ENCODE results near the gene RFX8. TPM values are rescaled to one million over a fixed set of nuclear protein-coding genes. Genes with fewer than 3 reads are reported as not detected.
"Not testable (repeated sequence)": the region's sequence is repeated elsewhere in the genome, so short reads cannot be mapped to it uniquely, and the experiment has no call there.

RFX8 gene
- total RNA-seq, 2 donors from 2014 or later, result not detected

DNA sequence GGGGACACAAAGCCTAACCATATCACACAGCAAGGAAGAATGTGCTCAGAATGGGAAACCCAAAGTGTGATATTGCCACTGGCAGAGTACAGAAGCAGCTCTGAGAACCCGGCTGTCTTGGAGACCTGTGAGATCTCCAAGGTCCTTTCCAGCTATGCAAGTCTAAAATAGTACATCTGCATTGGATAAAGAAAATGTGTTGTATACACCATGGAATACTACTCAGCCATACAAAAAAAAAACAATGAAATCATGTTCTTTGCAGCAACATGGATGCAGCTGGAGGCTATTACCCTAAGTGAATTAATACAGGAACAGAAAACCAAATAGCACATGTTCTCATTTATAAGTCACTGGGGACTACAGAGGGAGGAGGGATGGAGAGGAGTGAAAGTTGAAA lies 36.5 kb upstream of the RFX8 start:
- no peak overlapping the region for H3K27ac Mint-ChIP-seq
- DNase-seq, result no peak
- Histone ChIP-seq H3K4me1 (ENCODE audit: control insufficient read depth, insufficient read depth, low read length) (no peaks in the 10 kb centered on the region), H3K36me3 (ENCODE audit: control insufficient read depth, insufficient read depth, low read length) (no peaks in the 10 kb centered on the region), H3K9me3 (ENCODE audit: control insufficient read depth, low read length) (peaks cover 5% of the 10 kb centered on the region), H3K4me3 (ENCODE audit: low read length) (no peak overlapping the region), H3K9ac (ENCODE audit: extremely low read depth, low read length, poor library complexity, severe bottlenecking) (no peak overlapping the region), H3K27ac (ENCODE audit: low read depth, low read length) (no peak overlapping the region), H3K27me3 (ENCODE audit: control insufficient read depth, insufficient read depth, low read length, poor library complexity, severe bottlenecking) (no peaks in the 10 kb centered on the region)
- H3K27me3 Mint-ChIP-seq (ENCODE audit: insufficient read depth), result no peaks in the 10 kb centered on the region
- TF ChIP-seq, protein P1, sequence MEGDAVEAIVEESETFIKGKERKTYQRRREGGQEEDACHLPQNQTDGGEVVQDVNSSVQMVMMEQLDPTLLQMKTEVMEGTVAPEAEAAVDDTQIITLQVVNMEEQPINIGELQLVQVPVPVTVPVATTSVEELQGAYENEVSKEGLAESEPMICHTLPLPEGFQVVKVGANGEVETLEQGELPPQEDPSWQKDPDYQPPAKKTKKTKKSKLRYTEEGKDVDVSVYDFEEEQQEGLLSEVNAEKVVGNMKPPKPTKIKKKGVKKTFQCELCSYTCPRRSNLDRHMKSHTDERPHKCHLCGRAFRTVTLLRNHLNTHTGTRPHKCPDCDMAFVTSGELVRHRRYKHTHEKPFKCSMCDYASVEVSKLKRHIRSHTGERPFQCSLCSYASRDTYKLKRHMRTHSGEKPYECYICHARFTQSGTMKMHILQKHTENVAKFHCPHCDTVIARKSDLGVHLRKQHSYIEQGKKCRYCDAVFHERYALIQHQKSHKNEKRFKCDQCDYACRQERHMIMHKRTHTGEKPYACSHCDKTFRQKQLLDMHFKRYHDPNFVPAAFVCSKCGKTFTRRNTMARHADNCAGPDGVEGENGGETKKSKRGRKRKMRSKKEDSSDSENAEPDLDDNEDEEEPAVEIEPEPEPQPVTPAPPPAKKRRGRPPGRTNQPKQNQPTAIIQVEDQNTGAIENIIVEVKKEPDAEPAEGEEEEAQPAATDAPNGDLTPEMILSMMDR (conservative IDR thresholded peaks at IDR 0.05), result no peak
- no peak overlapping the region for H3K4me3 Mint-ChIP-seq
- WGBS, 2 experiments (ENCODE audit: insufficient coverage in 1 of 2, insufficient read length in 1 of 2), result 96% methylated on average over 1 of the region's 1 CpG; no CpG with 5 or more reads in 1 of the 2 experiments
- H3K4me1 Mint-ChIP-seq, result no peaks in the 10 kb centered on the region
- no peaks in the 10 kb centered on the region for H3K36me3 Mint-ChIP-seq (ENCODE audit: low read depth)
- H3K9me3 Mint-ChIP-seq, result peaks cover 4% of the 10 kb centered on the region

GRCh38 chr2:101509499-101510284 lies 34.8 kb upstream of the RFX8 start:
- no peak overlapping the region for H3K4me3 Mint-ChIP-seq
- H3K27me3 Mint-ChIP-seq (ENCODE audit: insufficient read depth), result no peaks in the 10 kb centered on the region
- Histone ChIP-seq H3K9me3 (ENCODE audit: control insufficient read depth, low read length) (peaks cover 5% of the 10 kb centered on the region), H3K36me3 (ENCODE audit: control insufficient read depth, insufficient read depth, low read length) (no peaks in the 10 kb centered on the region), H3K27ac (ENCODE audit: low read depth, low read length) (no peak overlapping the region), H3K27me3 (ENCODE audit: control insufficient read depth, insufficient read depth, low read length, poor library complexity, severe bottlenecking) (no peaks in the 10 kb centered on the region), H3K4me3 (ENCODE audit: low read length) (no peak overlapping the region), H3K9ac (ENCODE audit: extremely low read depth, low read length, poor library complexity, severe bottlenecking) (no peak overlapping the region), H3K4me1 (ENCODE audit: control insufficient read depth, insufficient read depth, low read length) (no peaks in the 10 kb centered on the region)
- H3K36me3 Mint-ChIP-seq (ENCODE audit: low read depth), result no peaks in the 10 kb centered on the region
- TF ChIP-seq, protein P1 (conservative IDR thresholded peaks at IDR 0.05), result no peak
- no peak for DNase-seq
- 89 to 90% methylated on average over 6 to 8 of the region's 8 CpGs for WGBS, 2 experiments (ENCODE audit: insufficient coverage in 1 of 2, insufficient read length in 1 of 2)
- peaks cover 4% of the 10 kb centered on the region for H3K9me3 Mint-ChIP-seq
- H3K27ac Mint-ChIP-seq, result no peak overlapping the region
- H3K4me1 Mint-ChIP-seq, result no peaks in the 10 kb centered on the region

DNA sequence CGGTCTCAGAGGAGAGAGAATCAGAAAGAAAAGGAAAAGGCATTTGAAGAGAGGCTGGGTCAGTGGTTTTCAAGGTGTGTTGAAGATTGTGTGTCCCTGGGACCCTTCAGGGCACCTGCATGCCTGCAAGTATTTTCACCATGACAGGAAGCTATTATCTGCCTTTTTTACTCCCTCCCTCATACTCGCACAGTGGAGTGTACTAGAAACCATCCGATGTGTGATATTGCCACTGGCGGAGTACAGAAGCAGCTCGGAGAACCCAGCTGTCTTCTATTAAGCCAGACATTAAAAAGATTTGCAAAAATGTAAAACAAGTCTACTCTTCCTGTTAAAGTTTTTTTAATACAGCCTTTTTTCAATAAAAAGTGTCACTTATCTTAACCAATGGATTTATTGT lies 33.7 kb upstream of the RFX8 start:
- H3K27ac ChIP-seq (ENCODE audit: low read depth, low read length), result no peak overlapping the region
- H3K4me3 ChIP-seq (ENCODE audit: low read length), result no peak overlapping the region
- 83 to 92% methylated on average over 2 to 5 of the region's 5 CpGs for WGBS, 2 experiments (ENCODE audit: insufficient coverage in 1 of 2, insufficient read length in 1 of 2)
- no peak overlapping the region for H3K9ac ChIP-seq (ENCODE audit: extremely low read depth, low read length, poor library complexity, severe bottlenecking)
- TF ChIP-seq, protein P1 (conservative IDR thresholded peaks at IDR 0.05), result no peak
- no peak overlapping the region for H3K27ac Mint-ChIP-seq
- H3K4me1 Mint-ChIP-seq, result no peaks in the 10 kb centered on the region
- H3K27me3 Mint-ChIP-seq (ENCODE audit: insufficient read depth), result no peaks in the 10 kb centered on the region
- peaks cover 5% of the 10 kb centered on the region for H3K9me3 ChIP-seq (ENCODE audit: control insufficient read depth, low read length)
- no peaks in the 10 kb centered on the region for H3K4me1 ChIP-seq (ENCODE audit: control insufficient read depth, insufficient read depth, low read length)
- no peak for DNase-seq
- H3K9me3 Mint-ChIP-seq, result peaks cover 4% of the 10 kb centered on the region
- no peaks in the 10 kb centered on the region for H3K36me3 Mint-ChIP-seq (ENCODE audit: low read depth)
- H3K27me3 ChIP-seq (ENCODE audit: control insufficient read depth, insufficient read depth, low read length, poor library complexity, severe bottlenecking), result no peaks in the 10 kb centered on the region
- no peaks in the 10 kb centered on the region for H3K36me3 ChIP-seq (ENCODE audit: control insufficient read depth, insufficient read depth, low read length)
- no peak overlapping the region for H3K4me3 Mint-ChIP-seq

GRCh38 chr2:101505276-101505675 lies 30.4 kb upstream of the RFX8 start:
- not testable (repeated sequence) for H3K27me3 ChIP-seq (ENCODE audit: control insufficient read depth, insufficient read depth, low read length, poor library complexity, severe bottlenecking); H3K27ac Mint-ChIP-seq; H3K36me3 ChIP-seq (ENCODE audit: control insufficient read depth, insufficient read depth, low read length); H3K27ac ChIP-seq (ENCODE audit: low read depth, low read length); H3K36me3 Mint-ChIP-seq (ENCODE audit: low read depth); H3K9me3 Mint-ChIP-seq; H3K4me1 Mint-ChIP-seq; DNase-seq; H3K4me1 ChIP-seq (ENCODE audit: control insufficient read depth, insufficient read depth, low read length); H3K4me3 Mint-ChIP-seq; H3K4me3 ChIP-seq (ENCODE audit: low read length); H3K27me3 Mint-ChIP-seq (ENCODE audit: insufficient read depth); H3K9ac ChIP-seq (ENCODE audit: extremely low read depth, low read length, poor library complexity, severe bottlenecking); H3K9me3 ChIP-seq (ENCODE audit: control insufficient read depth, low read length)
- WGBS, 2 experiments (ENCODE audit: insufficient coverage in 1 of 2, insufficient read length in 1 of 2), result 89 to 100% methylated on average over 1 to 2 of the region's 4 CpGs

DNA sequence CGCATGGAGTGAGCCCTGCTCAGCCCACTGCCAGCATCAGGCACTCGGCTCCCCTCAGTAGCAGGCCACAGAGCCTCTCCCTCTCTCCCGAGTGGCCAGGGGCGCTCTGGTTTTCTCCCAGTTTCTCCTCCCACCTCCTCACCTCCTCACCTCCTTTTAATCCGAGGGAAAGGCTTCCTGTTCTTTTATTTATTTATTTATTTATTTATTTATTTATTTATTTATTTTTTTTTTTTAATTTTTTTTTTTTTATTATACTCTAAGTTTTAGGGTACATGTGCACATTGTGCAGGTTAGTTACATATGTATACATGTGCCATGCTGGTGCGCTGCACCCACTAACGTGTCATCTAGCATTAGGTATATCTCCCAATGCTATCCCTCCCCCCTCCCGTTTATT lies 29.8 kb upstream of the RFX8 start:
- not testable (repeated sequence) for DNase-seq; H3K9me3 Mint-ChIP-seq; H3K4me3 Mint-ChIP-seq; H3K27me3 Mint-ChIP-seq (ENCODE audit: insufficient read depth); H3K27me3 ChIP-seq (ENCODE audit: control insufficient read depth, insufficient read depth, low read length, poor library complexity, severe bottlenecking); H3K4me1 Mint-ChIP-seq; H3K4me1 ChIP-seq (ENCODE audit: control insufficient read depth, insufficient read depth, low read length); H3K36me3 ChIP-seq (ENCODE audit: control insufficient read depth, insufficient read depth, low read length); H3K4me3 ChIP-seq (ENCODE audit: low read length); H3K9ac ChIP-seq (ENCODE audit: extremely low read depth, low read length, poor library complexity, severe bottlenecking); H3K27ac Mint-ChIP-seq; H3K9me3 ChIP-seq (ENCODE audit: control insufficient read depth, low read length); H3K36me3 Mint-ChIP-seq (ENCODE audit: low read depth); H3K27ac ChIP-seq (ENCODE audit: low read depth, low read length)
- WGBS, 2 experiments (ENCODE audit: insufficient coverage in 1 of 2, insufficient read length in 1 of 2), result 95% methylated on average over 5 of the region's 8 CpGs; no CpG with 5 or more reads in 1 of the 2 experiments

All from endodermal cell (in vitro differentiated cells).